CD14-positive monocyte (primary cell): Measurements from ENCODE around the gene PLCB1. TPM values are rescaled to one million over a fixed set of nuclear protein-coding genes. Genes with fewer than 3 reads are reported as not detected.
A peak's percentile ranks its signal among the peaks of the same experiment; 100 is the strongest.

Experiments
- DNase-seq, 3 donors: peaks; one replicate each; pipeline ENCODE4 v3.0.0-alpha.2; 2011 to 2022
- H2AFZ ChIP-seq: 2 replicates; pipeline ENCODE4 v1.6.0; 2012; ENCODE audit warnings: mild to moderate bottlenecking, low read depth, low read length, inconsistent platforms; ENCODE audit not compliant: insufficient read depth, poor library complexity, severe bottlenecking
- H3K27ac ChIP-seq, 2 donors: 1 replicate in 1 of 2; 2 replicates in 1 of 2; pipeline ENCODE4 v1.5.1; 2012 to 2013; ENCODE audit warnings: low read length in 2 of 2, control low read depth in 1 of 2, inconsistent platforms in 1 of 2, low read depth in 1 of 2, mild to moderate bottlenecking in 1 of 2
- H3K27me3 ChIP-seq, 2 donors: one replicate each; pipeline versions ENCODE4 v1.6.0 to v1.6.1; 2011 to 2013; ENCODE audit warnings: low read length in 2 of 2; ENCODE audit not compliant: control insufficient read depth in 2 of 2, insufficient read depth in 2 of 2
- H3K36me3 ChIP-seq, 2 donors: replicated peaks in 1 of 2; 1 replicate in 1 of 2; 2 replicates in 1 of 2; pipeline versions ENCODE4 v1.5.1 to v1.6.1; 2012 to 2013; ENCODE audit warnings: low read length in 2 of 2, control low read depth in 1 of 2, inconsistent platforms in 1 of 2, mild to moderate bottlenecking in 1 of 2; ENCODE audit not compliant: insufficient read depth in 2 of 2, control insufficient read depth in 1 of 2
- H3K4me1 ChIP-seq, 2 donors: 1 replicate in 1 of 2; 2 replicates in 1 of 2; pipeline versions ENCODE4 v1.5.1 to v1.6.1; 2012 to 2013; ENCODE audit warnings: low read length in 2 of 2, control low read depth in 1 of 2, inconsistent platforms in 1 of 2, mild to moderate bottlenecking in 1 of 2, moderate library complexity in 1 of 2; ENCODE audit not compliant: insufficient read depth in 2 of 2, control insufficient read depth in 1 of 2
- H3K4me2 ChIP-seq: replicated peaks from 2 replicates; pipeline ENCODE3; 2012; ENCODE audit warnings: low read length, moderate library complexity, mild to moderate bottlenecking; ENCODE audit not compliant: poor library complexity, severe bottlenecking; ENCODE audit errors: extremely low read depth
- H3K4me3 ChIP-seq, 3 experiments: fragments of 200-600 bp in 1 of 3; sonication (generic) in 1 of 3; replicated peaks in 1 of 3; 1 replicate in 2 of 3; 2 replicates in 1 of 3; pipeline ENCODE4 v1.5.1; 2011 to 2013; ENCODE audit warnings: low read length in 3 of 3, mild to moderate bottlenecking in 3 of 3, control low read depth in 2 of 3, low read depth in 2 of 3, inconsistent platforms in 1 of 3, moderate library complexity in 1 of 3
- H3K79me2 ChIP-seq: 2 replicates; pipeline ENCODE4 v1.6.0; 2012; ENCODE audit warnings: mild to moderate bottlenecking, control low read depth, inconsistent platforms, low read length, moderate library complexity; ENCODE audit not compliant: insufficient read depth
- H3K9ac ChIP-seq: 2 replicates; pipeline ENCODE4 v1.6.0; 2017; ENCODE audit warnings: low read length, mild to moderate bottlenecking; ENCODE audit not compliant: insufficient read depth, poor library complexity, severe bottlenecking
- H3K9me3 ChIP-seq, 2 donors: replicated peaks in 1 of 2; 1 replicate in 1 of 2; 2 replicates in 1 of 2; pipeline versions ENCODE4 v1.5.1 to v1.6.1; 2012 to 2013; ENCODE audit warnings: low read length in 2 of 2, control low read depth in 1 of 2; ENCODE audit not compliant: control insufficient read depth in 1 of 2, insufficient read depth in 1 of 2
- H4K20me1 ChIP-seq: 2 replicates; pipeline ENCODE4 v1.6.0; 2012; ENCODE audit warnings: mild to moderate bottlenecking, low read length, control low read depth, moderate library complexity; ENCODE audit not compliant: insufficient read depth
- H3K27ac Mint-ChIP-seq, 7 donors: one replicate each; pipeline ENCODE4 v1.8.0; 2020; ENCODE audit warnings: mild to moderate bottlenecking in 7 of 7, mixed read lengths in 7 of 7, moderate library complexity in 6 of 7, inconsistent platforms in 2 of 7
- H3K27me3 Mint-ChIP-seq, 3 donors: one replicate each; pipeline ENCODE4 v1.8.0; 2021 to 2022; ENCODE audit warnings: low read depth in 3 of 3, mild to moderate bottlenecking in 3 of 3, mixed read lengths in 3 of 3, moderate library complexity in 3 of 3, inconsistent platforms in 1 of 3
- H3K36me3 Mint-ChIP-seq, 2 donors: one replicate each; pipeline ENCODE4 v1.8.0; 2020; ENCODE audit warnings: mixed read lengths in 2 of 2, inconsistent platforms in 1 of 2, mild to moderate bottlenecking in 1 of 2
- H3K4me1 Mint-ChIP-seq: one replicate; pipeline ENCODE4 v1.8.0; 2020; ENCODE audit warnings: mild to moderate bottlenecking, mixed read lengths
- H3K4me3 Mint-ChIP-seq, 2 donors: one replicate each; pipeline ENCODE4 v1.8.0; 2020; ENCODE audit warnings: mild to moderate bottlenecking in 2 of 2, mixed read lengths in 2 of 2, moderate library complexity in 1 of 2
- H3K9me3 Mint-ChIP-seq, 7 donors: one replicate each; pipeline ENCODE4 v1.8.0; 2020 to 2022; ENCODE audit warnings: mixed read lengths in 7 of 7, mild to moderate bottlenecking in 6 of 7, moderate library complexity in 6 of 7, inconsistent platforms in 2 of 7
- WGBS: methylation state at CpG from one replicate; pipeline ENCODE4 v1.1.5; 2013; ENCODE audit warnings: missing lambda C conversion rate; ENCODE audit not compliant: insufficient coverage; 5-methylcytosine and 5-hydroxymethylcytosine counted together
- intact Hi-C, 2 donors: fragments of 100-400 bp; cut with micrococcal nuclease; formaldehyde crosslinking; loops; one replicate each; pipeline versions ENCODE4 v1.15.0 to v1.15.1; 2023
- polyA plus RNA-seq, 3 donors: library from polyadenylated mRNA; depleted of rRNA in 1 of 3; unstranded in 2 of 3; stranded (reverse) in 1 of 3; fragments of 300-500 nt in 2 of 3; fragments of >200 nt in 1 of 3; fragmentation: Illumina TruSeq in 2 of 3; gene quantifications; 1 replicate in 2 of 3; 2 replicates in 1 of 3; pipeline ENCODE4 v1.2.3, GENCODE V29; 2012 to 2021
- TF ChIP-seq, protein P1 (sequence below): fragments of 200-600 bp; IDR thresholded peaks from one replicate; pipeline ENCODE4 v1.8.0; 2022; ENCODE audit warnings: antibody characterized with exemption, mild to moderate bottlenecking

Gene PLCB1
- polyA plus RNA-seq, 3 donors, result 8.6 to 16.4 (median 13.2) TPM

DNA sequence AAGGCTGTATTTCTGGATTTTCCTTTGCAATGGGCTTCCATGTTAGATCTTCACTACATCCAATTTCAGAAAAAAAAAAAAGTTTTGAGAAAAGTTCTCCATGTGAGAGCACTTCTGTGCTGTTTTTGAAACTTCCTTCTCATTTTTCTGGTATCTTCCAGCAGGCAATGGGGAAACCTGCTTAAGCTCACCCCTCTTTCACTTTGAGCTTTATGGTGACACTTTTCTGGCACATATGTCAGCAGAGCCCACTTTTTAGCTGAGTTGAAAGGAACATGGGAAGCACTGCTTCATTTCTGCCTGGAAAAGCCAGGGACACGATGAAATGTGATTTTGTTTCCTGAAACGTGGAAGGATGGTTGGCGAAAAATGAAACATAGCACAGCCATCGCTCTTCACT, 293.7 kb downstream of the PLCB1 start:
- Histone ChIP-seq H3K79me2 (peaks cover 13% of the 10 kb centered on the region), H4K20me1 (no peaks in the 10 kb centered on the region), H3K9ac (no peak overlapping the region), H3K4me1 (peaks cover 74 to 85% of the 10 kb centered on the region in 2 donors), H2AFZ (peak overlapping the region; percentile 2), H3K4me3 (peak overlapping the region in 1 of 3 experiments; percentile 6), H3K36me3 (no peaks in the 10 kb centered on the region), H3K27me3 (no peaks in the 10 kb centered on the region), H3K9me3 (no peaks in the 10 kb centered on the region), H3K27ac (peak overlapping the region in 1 of 2 donors; percentile 74), H3K4me2 (peak overlapping the region; percentile 2)
- peak in 1 of 3 donors; percentile 20 for DNase-seq
- Mint-ChIP-seq H3K4me1 (peaks cover 78% of the 10 kb centered on the region), H3K4me3 (no peak overlapping the region), H3K9me3 (no peaks in the 10 kb centered on the region), H3K27ac (peak overlapping the region; percentile 81 to 94 (median 86)), H3K27me3 (no peaks in the 10 kb centered on the region), H3K36me3 (peaks cover 0 to 2% of the 10 kb centered on the region in 2 donors)
- intact Hi-C loops, result loop anchor here in 1 of 2 donors (5.0 kb wide), 1 partner anchor 34 kb away; no protein-coding TSS in a partner anchor
- TF ChIP-seq, protein P1, sequence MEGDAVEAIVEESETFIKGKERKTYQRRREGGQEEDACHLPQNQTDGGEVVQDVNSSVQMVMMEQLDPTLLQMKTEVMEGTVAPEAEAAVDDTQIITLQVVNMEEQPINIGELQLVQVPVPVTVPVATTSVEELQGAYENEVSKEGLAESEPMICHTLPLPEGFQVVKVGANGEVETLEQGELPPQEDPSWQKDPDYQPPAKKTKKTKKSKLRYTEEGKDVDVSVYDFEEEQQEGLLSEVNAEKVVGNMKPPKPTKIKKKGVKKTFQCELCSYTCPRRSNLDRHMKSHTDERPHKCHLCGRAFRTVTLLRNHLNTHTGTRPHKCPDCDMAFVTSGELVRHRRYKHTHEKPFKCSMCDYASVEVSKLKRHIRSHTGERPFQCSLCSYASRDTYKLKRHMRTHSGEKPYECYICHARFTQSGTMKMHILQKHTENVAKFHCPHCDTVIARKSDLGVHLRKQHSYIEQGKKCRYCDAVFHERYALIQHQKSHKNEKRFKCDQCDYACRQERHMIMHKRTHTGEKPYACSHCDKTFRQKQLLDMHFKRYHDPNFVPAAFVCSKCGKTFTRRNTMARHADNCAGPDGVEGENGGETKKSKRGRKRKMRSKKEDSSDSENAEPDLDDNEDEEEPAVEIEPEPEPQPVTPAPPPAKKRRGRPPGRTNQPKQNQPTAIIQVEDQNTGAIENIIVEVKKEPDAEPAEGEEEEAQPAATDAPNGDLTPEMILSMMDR, result no peak
- 43% methylated on average over 1 of the region's 4 CpGs for WGBS

DNA sequence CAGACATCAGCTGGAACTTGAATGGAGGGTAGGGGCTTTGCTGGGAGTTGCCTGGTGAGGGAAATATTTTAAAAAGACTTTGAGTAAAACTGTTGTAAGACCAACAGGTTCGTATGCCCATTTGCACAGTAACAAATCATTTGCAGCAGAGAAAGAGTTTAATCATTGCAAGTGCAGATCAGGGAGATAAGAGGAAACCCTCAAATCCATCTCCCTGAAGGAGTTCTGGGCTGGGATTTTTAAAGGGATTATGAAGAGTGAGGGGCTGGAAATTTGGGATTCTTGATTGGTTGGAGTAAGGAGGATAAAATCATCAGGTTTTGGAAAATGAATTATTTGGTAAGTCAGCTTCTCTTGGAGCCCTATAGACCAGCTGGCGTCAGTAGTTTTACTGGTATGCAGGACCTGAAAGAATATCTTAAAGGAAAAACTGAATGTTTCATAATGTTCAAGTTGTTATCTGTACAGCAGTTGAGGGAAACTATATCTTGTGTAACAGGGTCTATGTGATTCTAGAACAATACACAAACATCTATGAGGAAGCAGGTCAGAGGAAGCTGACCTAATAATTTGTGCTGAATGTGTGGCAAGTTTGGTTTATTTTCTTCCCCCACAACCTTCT, 295.5 kb downstream of the PLCB1 start:
- TF ChIP-seq, protein P1, result no peak
- Mint-ChIP-seq H3K36me3 (peaks cover 3 to 5% of the 10 kb centered on the region in 2 donors), H3K9me3 (peaks cover 0 to 3% (median 0%) of the 10 kb centered on the region in 7 donors), H3K27me3 (no peaks in the 10 kb centered on the region), H3K4me1 (peaks cover 81% of the 10 kb centered on the region), H3K4me3 (peak overlapping the region; percentile 27 to 68), H3K27ac (peak overlapping the region; percentile 91 to 96 (median 95))
- peak overlapping the region; percentile 48 for H3K4me2 ChIP-seq
- H3K9me3 ChIP-seq, result no peaks in the 10 kb centered on the region
- 0% methylated on average over 1 of the region's 2 CpGs for WGBS
- intact Hi-C loops, result loop anchor here in 1 of 2 donors (5.0 kb wide), 1 partner anchor 35 kb away; no protein-coding TSS in a partner anchor
- H3K4me3 ChIP-seq, result peak overlapping the region in 1 of 3 experiments; percentile 33
- peak overlapping the region; percentile 10 for H3K9ac ChIP-seq
- peak; percentile 57 to 86 (median 77) for DNase-seq
- peak overlapping the region; percentile 32 for H2AFZ ChIP-seq
- H3K27ac ChIP-seq, result peak overlapping the region; percentile 74 to 83
- no peaks in the 10 kb centered on the region for H3K27me3 ChIP-seq
- H3K79me2 ChIP-seq, result peaks cover 15% of the 10 kb centered on the region
- H3K4me1 ChIP-seq, result peaks cover 76 to 88% of the 10 kb centered on the region in 2 donors
- no peaks in the 10 kb centered on the region for H3K36me3 ChIP-seq
- H4K20me1 ChIP-seq, result no peaks in the 10 kb centered on the region
